ENCODE results near the gene CNOT4. TPM values are rescaled to one million over a fixed set of nuclear protein-coding genes. Genes with fewer than 3 reads are reported as not detected.
"Not testable (repeated sequence)": the region's sequence is repeated elsewhere in the genome, so short reads cannot be mapped to it uniquely, and the experiment has no call there.

The CNOT4 gene
- polyA plus RNA-seq, 2 of the 4 experiments (the other 2 are of a cell fraction): 10.0 to 16.4 TPM

- TF ChIP-seq TP53 (CRISPR knock-in tag; IDR thresholded peaks at IDR 0.05): no peak
- no peak for TF ChIP-seq RARB (CRISPR knock-in tag; IDR thresholded peaks at IDR 0.05)
- TF ChIP-seq CEBPB (IDR thresholded peaks at IDR 0.05): peak; percentile 66 to 69; a peak in 2 of 4 replicates
- 83% methylated on average over 3 of the region's 3 CpGs for WGBS (ENCODE audit: missing lambda C conversion rate)
- no peak for ATAC-seq
- ChIA-PET POLR2A (no interaction called here), CTCF (interaction anchor here (1.7 kb wide), 1 partner anchor 146 kb away, joined by 6 read pairs; no protein-coding TSS in a partner anchor)
- Histone ChIP-seq H3K9me3 (no peaks in the 10 kb centered on the region), H3K27ac (peak overlapping the region in 1 of 2 experiments; percentile 9; a peak in 2 of 6 replicates), H3K4me2 (no peak overlapping the region), H3K4me1 (peaks cover 13% of the 10 kb centered on the region; the same call in 2 of the 3 replicates), H3K4me3 (no peak overlapping the region)
- FAIRE-seq: no peak
- DNase-seq (ENCODE audit: low read depth in 1 of 2, low spot score in 1 of 2): no peak
These were observed 10.1 kb downstream of the CNOT4 start for GRCh38 chr7:135499818-135500217.

- CTCF ChIA-PET: interaction anchor here (0.5 to 0.8 kb wide), 2 partner anchors 22 to 233 kb away, joined by 3 to 6 read pairs; no protein-coding TSS in a partner anchor
- H3K4me1 ChIP-seq: peaks cover 16% of the 10 kb centered on the region; the same call in 2 of the 3 replicates
- ATAC-seq; H3K27ac ChIP-seq; POLR2A ChIA-PET; FAIRE-seq; DNase-seq (ENCODE audit: low read depth in 1 of 2, low spot score in 1 of 2); H3K4me2 ChIP-seq; H3K9me3 ChIP-seq; H3K4me3 ChIP-seq: not testable (repeated sequence)
- WGBS (ENCODE audit: missing lambda C conversion rate): 94% methylated on average over 6 of the region's 6 CpGs
These were observed 12.7 kb downstream of the CNOT4 start for GRCh38 chr7:135497161-135497560.

- H3K4me2 ChIP-seq: no peak overlapping the region
- no peaks in the 10 kb centered on the region for H3K9me3 ChIP-seq
- no peak overlapping the region for H3K27ac ChIP-seq
- ATAC-seq (no peak), DNase-seq (ENCODE audit: low read depth in 1 of 2, low spot score in 1 of 2) (no peak), FAIRE-seq (no peak)
- POLR2A ChIA-PET: no interaction called here
- H3K4me1 ChIP-seq: peaks cover 16% of the 10 kb centered on the region
- WGBS (ENCODE audit: missing lambda C conversion rate): 89% methylated on average over 1 of the region's 1 CpG
- CTCF ChIA-PET: interaction anchor here (0.7 kb wide), 1 partner anchor 100 kb away, joined by 4 read pairs; no protein-coding TSS in a partner anchor
- TF ChIP-seq HES2 (IDR thresholded peaks at IDR 0.05) (no peak), TFCP2L1 (CRISPR knock-in tag; IDR thresholded peaks at IDR 0.05) (no peak), HOXA7 (CRISPR knock-in tag; IDR thresholded peaks at IDR 0.05) (no peak), KDM5A (IDR thresholded peaks at IDR 0.05) (no peak), POLR2A (IDR thresholded peaks at IDR 0.05; ENCODE audit: low read length) (no peak), HMGXB4 (CRISPR knock-in tag; IDR thresholded peaks at IDR 0.05; ENCODE audit: borderline replicate concordance) (no peak), CBX2 (IDR thresholded peaks at IDR 0.05; ENCODE audit: borderline replicate concordance, low read depth) (no peak), ELK1 (IDR thresholded peaks at IDR 0.05; ENCODE audit: low read depth, low read length) (no peak), FOXS1 (CRISPR knock-in tag; IDR thresholded peaks at IDR 0.05) (no peak)
- H3K4me3 ChIP-seq: no peak overlapping the region
These were observed 16.5 kb downstream of the CNOT4 start for GRCh38 chr7:135493362-135493761.

- no peak for DNase-seq (ENCODE audit: low read depth in 1 of 2, low spot score in 1 of 2)
- no peak for FAIRE-seq
- ChIA-PET POLR2A (no interaction called here), CTCF (no interaction called here)
- WGBS (ENCODE audit: missing lambda C conversion rate): 87% methylated on average over 4 of the region's 4 CpGs
- no peak overlapping the region for H3K4me3 ChIP-seq
- H3K4me2 ChIP-seq: no peak overlapping the region
- H3K27ac ChIP-seq: no peak overlapping the region
- ATAC-seq: no peak
- H3K4me1 ChIP-seq: peaks cover 18% of the 10 kb centered on the region
- no peaks in the 10 kb centered on the region for H3K9me3 ChIP-seq
- TF ChIP-seq KDM5A (IDR thresholded peaks at IDR 0.05): no peak
- TF ChIP-seq CTCF (IDR thresholded peaks at IDR 0.05): no peak
- no peak for TF ChIP-seq E2F6 (IDR thresholded peaks at IDR 0.05; ENCODE audit: borderline replicate concordance, low read depth)
- TF ChIP-seq SMC3 (IDR thresholded peaks at IDR 0.05): no peak
- no peak for TF ChIP-seq MAZ (IDR thresholded peaks at IDR 0.05; ENCODE audit: borderline replicate concordance, low read depth, low read length)
- no peak for TF ChIP-seq EP300 (IDR thresholded peaks at IDR 0.05)
- TF ChIP-seq RARB (CRISPR knock-in tag; IDR thresholded peaks at IDR 0.05): no peak
- no peak for TF ChIP-seq FOSB (CRISPR knock-in tag; IDR thresholded peaks at IDR 0.05)
- TF ChIP-seq RNF2 (IDR thresholded peaks at IDR 0.05; ENCODE audit: borderline replicate concordance, low read depth): no peak
- no peak for TF ChIP-seq MAX (IDR thresholded peaks at IDR 0.05)
- TF ChIP-seq TP53 (CRISPR knock-in tag; IDR thresholded peaks at IDR 0.05): no peak
- TF ChIP-seq EHMT2 (IDR thresholded peaks at IDR 0.05; ENCODE audit: low read depth): no peak
- no peak for TF ChIP-seq ZSCAN20 (CRISPR knock-in tag; IDR thresholded peaks at IDR 0.05)
- TF ChIP-seq HMGXB4 (CRISPR knock-in tag; IDR thresholded peaks at IDR 0.05; ENCODE audit: borderline replicate concordance): no peak
- no peak for TF ChIP-seq CBX2 (IDR thresholded peaks at IDR 0.05; ENCODE audit: borderline replicate concordance, low read depth)
These were observed 17.8 kb downstream of the CNOT4 start for GRCh38 chr7:135492151-135492550.
